DOHH2 (cell line): ENCODE data around the gene KAT6B.

Experiments
- CTCF ChIP-seq: fragments of 200-600 bp; sonication (generic); IDR thresholded peaks from one replicate; pipeline ENCODE4 v1.5.1; 2014; ENCODE audit warnings: antibody characterized with exemption, mild to moderate bottlenecking, low read depth, low read length; ENCODE audit not compliant: poor library complexity, severe bottlenecking
- EZH2phosphoT487 ChIP-seq: fragments of 200-600 bp; sonication (generic); IDR thresholded peaks from 2 replicates; pipeline ENCODE4 v1.6.1; 2017; ENCODE audit warnings: borderline replicate concordance, mild to moderate bottlenecking, antibody characterized with exemption, low read length, moderate library complexity, mixed read lengths

- TF ChIP-seq CTCF (no peak), EZH2phosphoT487 (no peak)
Measured at GRCh38 chr10:74856940-74857339, 30.5 kb downstream of the KAT6B start.
